ENCODE results near the gene KRTAP4-12.

KRTAP4-12 gene

DNA sequence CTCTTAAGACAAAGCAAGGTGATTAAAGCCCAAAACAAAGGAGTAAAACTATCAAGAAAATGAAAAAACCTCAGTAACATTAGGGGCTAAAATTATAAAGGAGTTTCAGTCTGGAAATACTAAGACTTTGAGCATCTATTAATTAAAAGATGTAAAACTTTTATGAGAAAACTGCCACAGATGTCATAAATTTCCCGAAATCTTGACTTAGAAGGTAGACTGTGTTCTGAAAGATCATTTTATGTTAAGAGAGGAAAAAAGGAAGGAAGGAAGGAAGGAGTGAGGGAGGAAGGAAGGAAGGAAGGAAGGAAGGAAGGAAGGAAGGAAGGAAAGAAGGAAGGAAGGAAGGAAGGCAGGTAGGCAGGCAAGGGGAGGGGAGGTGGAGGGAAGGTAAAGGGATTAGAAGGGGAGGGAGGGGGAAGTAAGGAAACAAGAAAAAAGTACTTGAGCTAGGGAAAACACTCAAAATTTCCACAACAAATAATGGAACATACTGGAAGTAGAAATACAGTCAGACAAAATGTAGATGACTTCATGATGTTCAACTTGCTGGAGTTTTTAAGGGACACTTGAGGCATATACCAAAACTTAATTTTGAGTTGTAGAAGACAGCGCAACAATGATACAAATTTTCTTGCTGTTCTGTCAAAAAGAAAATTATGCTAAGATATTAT lies 23.7 kb upstream of the KRTAP4-12 start:
- Histone ChIP-seq H2BK5ac (ENCODE audit: low read depth, low read length, poor library complexity, severe bottlenecking) (no peak overlapping the region), H2BK12ac (ENCODE audit: low read length in 2 of 2) (no peak overlapping the region), H3K27me3 (ENCODE audit: control insufficient read depth in 1 of 2, insufficient read depth in 1 of 2, low read length in 2 of 2) (no peaks in the 10 kb centered on the region), H3K36me3 (ENCODE audit: control insufficient read depth in 1 of 2, insufficient read depth in 2 of 2, low read depth in 1 of 2, low read length in 2 of 2) (no peaks in the 10 kb centered on the region), H3K14ac (ENCODE audit: low read length in 2 of 2) (no peak overlapping the region), H2BK15ac (ENCODE audit: low read depth, poor library complexity, severe bottlenecking) (no peak overlapping the region), H3K23ac (ENCODE audit: low read length in 2 of 2) (no peak overlapping the region), H3K27ac (ENCODE audit: low read length, poor library complexity, severe bottlenecking) (no peak overlapping the region), H2AK5ac (ENCODE audit: low read length, severe bottlenecking) (no peak overlapping the region), H3K79me1 (replicated peaks; ENCODE audit: low read length, poor library complexity, severe bottlenecking) (no peaks in the 10 kb centered on the region), H4K8ac (ENCODE audit: low read length) (no peak overlapping the region), H4K91ac (ENCODE audit: low read length) (no peak overlapping the region), H3K4me2 (ENCODE audit: low read length, poor library complexity, severe bottlenecking) (no peak overlapping the region), H3K4me1 (ENCODE audit: control insufficient read depth, insufficient read depth, low read depth, low read length) (no peaks in the 10 kb centered on the region), H2BK120ac (ENCODE audit: low read depth, low read length) (no peak overlapping the region), H2AFZ (ENCODE audit: low read depth, low read length) (no peak overlapping the region), H3K9me3 (ENCODE audit: control insufficient read depth, low read length) (peaks cover 11% of the 10 kb centered on the region), H3K4ac (ENCODE audit: low read depth in 1 of 2, low read length in 2 of 2) (no peak overlapping the region), H3K18ac (ENCODE audit: low read depth in 1 of 2, low read length in 2 of 2) (no peak overlapping the region), H3K4me3 (ENCODE audit: insufficient read depth in 1 of 2, low read depth in 1 of 2, low read length in 2 of 2) (no peak overlapping the region), H3K9ac (ENCODE audit: low read length) (no peak overlapping the region)
- DNase-seq, result no peak
- 76% methylated on average over 1 of the region's 2 CpGs for WGBS

DNA sequence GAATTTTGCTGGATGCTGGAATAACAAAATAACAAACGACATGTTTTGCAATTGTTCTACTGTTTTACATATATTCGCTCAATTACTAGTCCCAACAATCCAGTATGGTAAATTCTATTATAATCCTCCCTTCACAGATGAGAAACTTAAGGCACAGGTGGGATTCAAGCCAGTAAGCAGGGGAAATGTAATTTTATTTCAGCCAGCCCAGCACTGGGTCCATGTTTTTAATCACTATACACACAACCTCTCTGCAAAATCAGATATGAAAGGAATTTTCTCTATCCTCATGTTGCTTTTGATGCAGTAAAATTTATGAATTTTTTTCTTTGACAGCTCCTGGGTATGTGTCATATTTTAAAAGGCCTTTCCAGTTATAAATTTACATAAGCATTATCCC lies 21.3 kb upstream of the KRTAP4-12 start:
- H2BK120ac ChIP-seq (ENCODE audit: low read depth, low read length), result no peak overlapping the region
- no peak overlapping the region for H4K91ac ChIP-seq (ENCODE audit: low read length)
- H3K4me1 ChIP-seq (ENCODE audit: control insufficient read depth, insufficient read depth, low read depth, low read length), result peaks cover 2% of the 10 kb centered on the region
- H3K27ac ChIP-seq (ENCODE audit: low read length, poor library complexity, severe bottlenecking), result no peak overlapping the region
- H3K36me3 ChIP-seq (ENCODE audit: control insufficient read depth in 1 of 2, insufficient read depth in 2 of 2, low read depth in 1 of 2, low read length in 2 of 2), result peaks cover 0 to under 1% of the 10 kb centered on the region in 2 experiments
- H3K18ac ChIP-seq (ENCODE audit: low read depth in 1 of 2, low read length in 2 of 2), result no peak overlapping the region
- H3K4me2 ChIP-seq (ENCODE audit: low read length, poor library complexity, severe bottlenecking), result no peak overlapping the region
- no peak overlapping the region for H3K9ac ChIP-seq (ENCODE audit: low read length)
- WGBS, result 92% methylated on average over 2 of the region's 2 CpGs
- DNase-seq, result no peak
- no peak overlapping the region for H2BK12ac ChIP-seq (ENCODE audit: low read length in 2 of 2)
- no peak overlapping the region for H3K4ac ChIP-seq (ENCODE audit: low read depth in 1 of 2, low read length in 2 of 2)
- no peak overlapping the region for H4K8ac ChIP-seq (ENCODE audit: low read length)
- no peak overlapping the region for H2BK5ac ChIP-seq (ENCODE audit: low read depth, low read length, poor library complexity, severe bottlenecking)
- no peak overlapping the region for H3K4me3 ChIP-seq (ENCODE audit: insufficient read depth in 1 of 2, low read depth in 1 of 2, low read length in 2 of 2)
- H2AFZ ChIP-seq (ENCODE audit: low read depth, low read length), result no peak overlapping the region
- peaks cover 11% of the 10 kb centered on the region for H3K9me3 ChIP-seq (ENCODE audit: control insufficient read depth, low read length)
- no peak overlapping the region for H3K23ac ChIP-seq (ENCODE audit: low read length in 2 of 2)
- H2BK15ac ChIP-seq (ENCODE audit: low read depth, poor library complexity, severe bottlenecking), result no peak overlapping the region
- H3K14ac ChIP-seq (ENCODE audit: low read length in 2 of 2), result no peak overlapping the region
- no peaks in the 10 kb centered on the region for H3K27me3 ChIP-seq (ENCODE audit: control insufficient read depth in 1 of 2, insufficient read depth in 1 of 2, low read length in 2 of 2)
- no peak overlapping the region for H2AK5ac ChIP-seq (ENCODE audit: low read length, severe bottlenecking)
- H3K79me1 ChIP-seq (replicated peaks; ENCODE audit: low read length, poor library complexity, severe bottlenecking), result no peaks in the 10 kb centered on the region

DNA sequence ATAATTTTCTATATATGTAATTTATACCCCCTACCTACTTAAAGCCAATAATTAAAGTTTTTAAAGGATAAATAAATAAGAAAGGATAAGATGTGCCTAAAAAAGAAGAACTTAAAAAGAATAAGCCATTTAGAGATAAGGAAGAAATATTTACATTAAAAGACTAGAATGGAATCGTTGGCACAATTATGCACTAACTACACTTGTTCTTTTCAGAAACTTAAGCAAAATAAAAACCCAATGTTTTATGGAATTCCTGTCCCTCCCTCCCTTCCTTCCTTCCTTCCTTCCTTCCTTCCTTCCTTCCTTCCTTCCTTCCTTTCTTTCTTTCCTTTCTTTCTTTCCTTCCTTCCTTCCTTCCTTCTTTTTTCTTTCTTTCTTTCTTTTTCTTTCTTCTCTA lies 20.9 kb upstream of the KRTAP4-12 start:
- Histone ChIP-seq H3K23ac (ENCODE audit: low read length in 2 of 2) (no peak overlapping the region), H3K9me3 (ENCODE audit: control insufficient read depth, low read length) (peaks cover 11% of the 10 kb centered on the region), H3K27ac (ENCODE audit: low read length, poor library complexity, severe bottlenecking) (no peak overlapping the region), H3K79me1 (replicated peaks; ENCODE audit: low read length, poor library complexity, severe bottlenecking) (no peaks in the 10 kb centered on the region), H4K91ac (ENCODE audit: low read length) (no peak overlapping the region), H2BK15ac (ENCODE audit: low read depth, poor library complexity, severe bottlenecking) (no peak overlapping the region), H3K4me3 (ENCODE audit: insufficient read depth in 1 of 2, low read depth in 1 of 2, low read length in 2 of 2) (no peak overlapping the region), H2BK12ac (ENCODE audit: low read length in 2 of 2) (no peak overlapping the region), H2BK120ac (ENCODE audit: low read depth, low read length) (no peak overlapping the region), H2AK5ac (ENCODE audit: low read length, severe bottlenecking) (no peak overlapping the region), H3K4me1 (ENCODE audit: control insufficient read depth, insufficient read depth, low read depth, low read length) (peaks cover 6% of the 10 kb centered on the region), H2BK5ac (ENCODE audit: low read depth, low read length, poor library complexity, severe bottlenecking) (no peak overlapping the region), H3K9ac (ENCODE audit: low read length) (no peak overlapping the region), H3K14ac (ENCODE audit: low read length in 2 of 2) (no peak overlapping the region), H2AFZ (ENCODE audit: low read depth, low read length) (no peak overlapping the region), H4K8ac (ENCODE audit: low read length) (no peak overlapping the region), H3K27me3 (ENCODE audit: control insufficient read depth in 1 of 2, insufficient read depth in 1 of 2, low read length in 2 of 2) (no peaks in the 10 kb centered on the region), H3K4me2 (ENCODE audit: low read length, poor library complexity, severe bottlenecking) (no peak overlapping the region), H3K18ac (ENCODE audit: low read depth in 1 of 2, low read length in 2 of 2) (no peak overlapping the region), H3K4ac (ENCODE audit: low read depth in 1 of 2, low read length in 2 of 2) (no peak overlapping the region), H3K36me3 (ENCODE audit: control insufficient read depth in 1 of 2, insufficient read depth in 2 of 2, low read depth in 1 of 2, low read length in 2 of 2) (peaks cover 0 to 4% of the 10 kb centered on the region in 2 experiments)
- 96% methylated on average over 1 of the region's 1 CpG for WGBS
- no peak for DNase-seq

DNA sequence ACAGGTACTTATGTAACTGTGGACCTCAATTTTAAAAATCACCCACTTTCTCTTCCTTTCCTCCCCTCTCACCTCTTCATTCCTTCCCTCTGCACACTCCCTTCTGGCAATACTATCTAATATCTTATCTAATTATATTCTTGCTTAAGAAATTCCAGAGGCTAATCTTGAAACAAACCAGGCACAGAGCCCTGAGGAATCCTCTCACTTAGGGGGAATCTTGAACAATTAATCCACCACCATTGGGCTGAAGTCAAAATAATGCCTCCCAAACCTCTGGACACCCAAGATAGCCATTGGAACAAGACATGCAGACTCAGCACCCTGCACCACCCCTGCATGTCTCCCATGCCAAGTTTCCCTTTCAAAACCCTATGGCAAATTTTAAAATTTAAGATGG lies 17.4 kb upstream of the KRTAP4-12 start:
- H3K4me1 ChIP-seq (ENCODE audit: control insufficient read depth, insufficient read depth, low read depth, low read length), result peaks cover 8% of the 10 kb centered on the region
- no peak overlapping the region for H2BK15ac ChIP-seq (ENCODE audit: low read depth, poor library complexity, severe bottlenecking)
- H2BK12ac ChIP-seq (ENCODE audit: low read length in 2 of 2), result no peak overlapping the region
- DNase-seq, result no peak
- H2AFZ ChIP-seq (ENCODE audit: low read depth, low read length), result no peak overlapping the region
- H3K14ac ChIP-seq (ENCODE audit: low read length in 2 of 2), result no peak overlapping the region
- H3K18ac ChIP-seq (ENCODE audit: low read depth in 1 of 2, low read length in 2 of 2), result no peak overlapping the region
- peaks cover 23% of the 10 kb centered on the region for H3K9me3 ChIP-seq (ENCODE audit: control insufficient read depth, low read length)
- H4K91ac ChIP-seq (ENCODE audit: low read length), result no peak overlapping the region
- H2AK5ac ChIP-seq (ENCODE audit: low read length, severe bottlenecking), result peak overlapping the region; percentile 87
- H2BK5ac ChIP-seq (ENCODE audit: low read depth, low read length, poor library complexity, severe bottlenecking), result peak overlapping the region; percentile 92
- H4K8ac ChIP-seq (ENCODE audit: low read length), result no peak overlapping the region
- H3K4ac ChIP-seq (ENCODE audit: low read depth in 1 of 2, low read length in 2 of 2), result no peak overlapping the region
- peak overlapping the region; percentile 96 for H3K27ac ChIP-seq (ENCODE audit: low read length, poor library complexity, severe bottlenecking)
- H2BK120ac ChIP-seq (ENCODE audit: low read depth, low read length), result no peak overlapping the region
- no peak overlapping the region for H3K9ac ChIP-seq (ENCODE audit: low read length)
- no peaks in the 10 kb centered on the region for H3K79me1 ChIP-seq (replicated peaks; ENCODE audit: low read length, poor library complexity, severe bottlenecking)
- no peak overlapping the region for H3K4me2 ChIP-seq (ENCODE audit: low read length, poor library complexity, severe bottlenecking)
- peaks cover 0 to 6% of the 10 kb centered on the region in 2 experiments for H3K36me3 ChIP-seq (ENCODE audit: control insufficient read depth in 1 of 2, insufficient read depth in 2 of 2, low read depth in 1 of 2, low read length in 2 of 2)
- H3K23ac ChIP-seq (ENCODE audit: low read length in 2 of 2), result no peak overlapping the region
- H3K27me3 ChIP-seq (ENCODE audit: control insufficient read depth in 1 of 2, insufficient read depth in 1 of 2, low read length in 2 of 2), result no peaks in the 10 kb centered on the region
- H3K4me3 ChIP-seq (ENCODE audit: insufficient read depth in 1 of 2, low read depth in 1 of 2, low read length in 2 of 2), result no peak overlapping the region

All from mesenchymal stem cell (in vitro differentiated cells and primary cell).